Smooth muscle cell (in vitro differentiated cells): Measurements from ENCODE around the gene NT5C2. TPM values are rescaled to one million over a fixed set of nuclear protein-coding genes. Genes with fewer than 3 reads are reported as not detected.

Experiments
- DNase-seq: peaks from one replicate; lab custom pipeline; 2025; ENCODE audit not compliant: unreplicated experiment; lab: John Stamatoyannopoulos, UW
- H2AFZ ChIP-seq: fragments of 200-600 bp; sonication (generic); 2 replicates; pipeline ENCODE4 v1.6.0; 2016; ENCODE audit warnings: antibody characterized with exemption, low read depth, mild to moderate bottlenecking
- H3F3A ChIP-seq: fragments of 200-600 bp; sonication (generic); 2 replicates; pipeline ENCODE4 v1.6.0; 2017; ENCODE audit warnings: antibody characterized with exemption, low read depth
- H3K27ac ChIP-seq: fragments of 200-600 bp; sonication (generic); 2 replicates; pipeline ENCODE4 v1.5.1; 2016; ENCODE audit warnings: low read depth, mild to moderate bottlenecking
- H3K27me3 ChIP-seq: fragments of 200-600 bp; sonication (generic); 2 replicates; pipeline ENCODE4 v1.6.1; 2016; ENCODE audit warnings: low read depth, mild to moderate bottlenecking
- H3K36me3 ChIP-seq: fragments of 200-600 bp; sonication (generic); 2 replicates; pipeline ENCODE4 v1.5.1; 2016; ENCODE audit warnings: low read depth
- H3K4me1 ChIP-seq: fragments of 200-600 bp; sonication (generic); 2 replicates; pipeline ENCODE4 v1.5.1; 2016; ENCODE audit warnings: low read depth
- H3K4me2 ChIP-seq: fragments of 200-600 bp; sonication (generic); 2 replicates; pipeline ENCODE4 v1.6.0; 2016; ENCODE audit warnings: mild to moderate bottlenecking
- H3K4me3 ChIP-seq: fragments of 200-600 bp; sonication (generic); 2 replicates; pipeline ENCODE4 v1.5.1; 2016; ENCODE audit warnings: mild to moderate bottlenecking
- H3K79me2 ChIP-seq: fragments of 200-600 bp; sonication (generic); 2 replicates; pipeline ENCODE4 v1.6.0; 2016; ENCODE audit warnings: low read depth, mild to moderate bottlenecking
- H3K9ac ChIP-seq: fragments of 200-600 bp; sonication (generic); 2 replicates; pipeline ENCODE4 v1.6.0; 2016; ENCODE audit warnings: low read depth
- H3K9me3 ChIP-seq: fragments of 200-600 bp; sonication (generic); replicated peaks from 2 replicates; pipeline ENCODE4 v1.5.1; 2016; ENCODE audit warnings: low read depth
- H4K20me1 ChIP-seq: fragments of 200-600 bp; sonication (generic); 2 replicates; pipeline ENCODE4 v1.6.0; 2016; ENCODE audit warnings: low read depth
- WGBS: methylation state at CpG from one replicate; pipeline ENCODE4 v1.1.7; 2016; ENCODE audit warnings: low lambda C conversion rate; 5-methylcytosine and 5-hydroxymethylcytosine counted together
- polyA plus RNA-seq: library from polyadenylated mRNA; unstranded; fragments of >200 nt; fragmentation: Nextera tagmentation; extraction: Ambion mirVana; gene quantifications from 2 replicates; pipeline ENCODE4 v1.2.1, GENCODE V29; 2016
- total RNA-seq: library from RNA; depleted of rRNA; stranded (reverse); fragments of >200 nt; gene quantifications from 2 replicates; pipeline ENCODE4 v1.2.3, GENCODE V29; 2014
- TF ChIP-seq, protein P1 (sequence below): fragments of 200-600 bp; sonication (generic); IDR thresholded peaks from 2 replicates; pipeline ENCODE4 v1.5.1; 2017; ENCODE audit warnings: borderline replicate concordance, mild to moderate bottlenecking, antibody characterized with exemption; ENCODE audit not compliant: insufficient read depth, poor library complexity, severe bottlenecking

The NT5C2 gene
- total and polyA plus RNA-seq, 2 experiments from 2014 or later = 19.1 to 33.5 TPM

DNA sequence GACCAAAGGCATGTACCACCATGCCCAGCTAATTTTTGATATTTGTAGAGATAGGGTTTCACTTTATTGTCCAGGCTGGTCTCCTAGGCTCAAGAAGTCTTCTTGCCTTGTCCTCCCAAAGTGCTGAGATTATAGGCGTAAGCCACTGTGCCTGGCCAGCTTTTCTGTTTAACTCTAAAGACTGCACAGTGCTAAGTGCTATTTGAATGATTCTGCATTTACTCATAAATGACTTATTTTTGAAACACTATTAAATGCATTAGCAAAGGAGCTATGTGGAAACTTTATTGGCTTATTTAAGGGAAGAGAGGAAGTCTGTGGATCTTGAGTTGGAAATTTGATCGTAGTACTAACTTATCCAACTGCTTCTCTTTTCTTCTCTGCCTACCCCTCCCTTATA lies 89.1 kb downstream of the NT5C2 start:
- H3K36me3 ChIP-seq = peaks cover 17% of the 10 kb centered on the region
- H3K4me1 ChIP-seq = no peaks in the 10 kb centered on the region
- WGBS = 83% methylated on average over 2 of the region's 2 CpGs
- H3K9me3 ChIP-seq = no peaks in the 10 kb centered on the region
- H3K79me2 ChIP-seq = no peaks in the 10 kb centered on the region
- TF ChIP-seq, protein P1, sequence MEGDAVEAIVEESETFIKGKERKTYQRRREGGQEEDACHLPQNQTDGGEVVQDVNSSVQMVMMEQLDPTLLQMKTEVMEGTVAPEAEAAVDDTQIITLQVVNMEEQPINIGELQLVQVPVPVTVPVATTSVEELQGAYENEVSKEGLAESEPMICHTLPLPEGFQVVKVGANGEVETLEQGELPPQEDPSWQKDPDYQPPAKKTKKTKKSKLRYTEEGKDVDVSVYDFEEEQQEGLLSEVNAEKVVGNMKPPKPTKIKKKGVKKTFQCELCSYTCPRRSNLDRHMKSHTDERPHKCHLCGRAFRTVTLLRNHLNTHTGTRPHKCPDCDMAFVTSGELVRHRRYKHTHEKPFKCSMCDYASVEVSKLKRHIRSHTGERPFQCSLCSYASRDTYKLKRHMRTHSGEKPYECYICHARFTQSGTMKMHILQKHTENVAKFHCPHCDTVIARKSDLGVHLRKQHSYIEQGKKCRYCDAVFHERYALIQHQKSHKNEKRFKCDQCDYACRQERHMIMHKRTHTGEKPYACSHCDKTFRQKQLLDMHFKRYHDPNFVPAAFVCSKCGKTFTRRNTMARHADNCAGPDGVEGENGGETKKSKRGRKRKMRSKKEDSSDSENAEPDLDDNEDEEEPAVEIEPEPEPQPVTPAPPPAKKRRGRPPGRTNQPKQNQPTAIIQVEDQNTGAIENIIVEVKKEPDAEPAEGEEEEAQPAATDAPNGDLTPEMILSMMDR = no peak
- H3K27ac ChIP-seq = no peak overlapping the region
- peaks cover 25% of the 10 kb centered on the region for H4K20me1 ChIP-seq
- H2AFZ ChIP-seq = no peak overlapping the region
- no peaks in the 10 kb centered on the region for H3K27me3 ChIP-seq
- no peaks in the 10 kb centered on the region for H3F3A ChIP-seq
- no peak overlapping the region for H3K4me3 ChIP-seq
- no peak for DNase-seq
- no peak overlapping the region for H3K4me2 ChIP-seq
- H3K9ac ChIP-seq = no peak overlapping the region

DNA sequence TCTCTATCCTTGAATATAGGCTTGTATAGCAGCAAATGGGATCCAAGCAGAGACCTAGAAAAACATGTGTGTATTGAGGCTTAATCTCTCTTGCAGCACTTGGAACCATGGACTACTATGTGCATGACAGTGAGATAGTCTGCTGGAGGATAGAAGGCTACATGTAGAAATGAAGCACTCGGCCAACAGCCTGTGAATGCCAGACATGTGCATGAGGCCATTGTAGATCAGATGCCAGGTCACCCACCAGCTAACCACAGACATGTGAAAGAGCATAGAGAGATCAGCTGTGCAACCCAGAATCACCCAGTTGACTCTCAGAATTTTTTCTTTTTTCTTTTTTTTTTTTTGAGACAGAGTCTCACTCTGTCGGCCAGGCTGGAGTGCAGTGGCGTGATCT lies 90.9 kb downstream of the NT5C2 start:
- H3K27ac ChIP-seq = no peak overlapping the region
- H3K36me3 ChIP-seq = peaks cover 25% of the 10 kb centered on the region
- H3K4me2 ChIP-seq = no peak overlapping the region
- no peaks in the 10 kb centered on the region for H3K79me2 ChIP-seq
- no peaks in the 10 kb centered on the region for H3K27me3 ChIP-seq
- H3K4me3 ChIP-seq = no peak overlapping the region
- TF ChIP-seq, protein P1 = no peak
- H4K20me1 ChIP-seq = peaks cover 15% of the 10 kb centered on the region
- H3K4me1 ChIP-seq = no peaks in the 10 kb centered on the region
- no peaks in the 10 kb centered on the region for H3F3A ChIP-seq
- H2AFZ ChIP-seq = no peak overlapping the region
- DNase-seq = no peak
- no peak overlapping the region for H3K9ac ChIP-seq
- no peaks in the 10 kb centered on the region for H3K9me3 ChIP-seq
- 58% methylated on average over 3 of the region's 3 CpGs for WGBS

DNA sequence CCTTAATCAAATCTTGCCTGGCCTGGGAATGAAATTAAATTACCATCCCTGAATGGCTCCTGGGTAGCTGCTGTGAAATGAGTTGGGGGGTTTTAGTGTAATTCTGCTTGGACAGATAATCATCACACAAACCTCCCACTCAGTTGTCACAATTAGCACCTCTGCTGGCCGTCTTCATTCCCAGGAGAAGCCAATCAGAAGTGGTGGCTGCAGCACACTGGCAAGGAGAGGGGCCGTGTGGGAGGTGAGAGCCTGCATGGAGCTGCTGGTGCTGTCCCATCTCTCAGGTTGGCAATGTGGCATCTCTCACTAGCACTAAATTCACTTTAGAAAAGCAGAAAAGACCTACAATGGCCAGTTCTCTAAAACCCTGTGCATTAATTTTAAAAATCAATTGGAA lies 92.5 kb downstream of the NT5C2 start:
- WGBS = 78% methylated on average over 2 of the region's 2 CpGs
- Histone ChIP-seq H3K4me2 (no peak overlapping the region), H2AFZ (no peak overlapping the region), H3F3A (no peaks in the 10 kb centered on the region), H3K9me3 (no peaks in the 10 kb centered on the region), H3K27me3 (no peaks in the 10 kb centered on the region), H3K4me3 (no peak overlapping the region), H3K9ac (no peak overlapping the region), H3K36me3 (peaks cover 36% of the 10 kb centered on the region), H4K20me1 (peaks cover 10% of the 10 kb centered on the region), H3K27ac (no peak overlapping the region), H3K4me1 (no peaks in the 10 kb centered on the region), H3K79me2 (no peaks in the 10 kb centered on the region)
- DNase-seq = no peak
- TF ChIP-seq, protein P1 = no peak

DNA sequence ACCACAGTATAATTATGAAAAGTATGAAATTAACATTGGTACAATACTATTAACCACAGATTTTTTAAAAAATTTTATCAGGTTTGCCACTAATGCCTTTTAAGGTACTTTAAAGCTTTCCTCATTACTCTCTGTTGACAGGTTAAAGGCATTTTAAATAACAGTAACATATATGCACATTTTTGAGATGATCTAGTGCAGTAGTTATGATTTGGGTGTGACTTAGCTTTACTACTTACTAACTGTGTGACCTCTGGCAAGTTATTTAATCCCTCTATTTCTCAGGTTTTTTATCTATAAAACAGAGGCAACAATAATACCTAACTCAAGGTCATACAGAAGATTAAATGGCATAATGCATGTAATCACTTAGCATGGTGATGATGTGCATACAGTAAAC lies 94.8 kb downstream of the NT5C2 start:
- no peak overlapping the region for H3K4me3 ChIP-seq
- no peak overlapping the region for H3K27ac ChIP-seq
- no peak overlapping the region for H3K4me2 ChIP-seq
- no peak overlapping the region for H2AFZ ChIP-seq
- H4K20me1 ChIP-seq = peaks cover 7% of the 10 kb centered on the region
- H3K9me3 ChIP-seq = no peaks in the 10 kb centered on the region
- no peaks in the 10 kb centered on the region for H3K27me3 ChIP-seq
- peaks cover 38% of the 10 kb centered on the region for H3K36me3 ChIP-seq
- H3F3A ChIP-seq = no peaks in the 10 kb centered on the region
- TF ChIP-seq, protein P1 = no peak
- no peaks in the 10 kb centered on the region for H3K79me2 ChIP-seq
- DNase-seq = no peak
- H3K9ac ChIP-seq = no peak overlapping the region
- H3K4me1 ChIP-seq = no peaks in the 10 kb centered on the region
